ENCODE measurements around the gene AP1G1.
A peak's percentile ranks its signal among the peaks of the same experiment; 100 is the strongest.

Gene AP1G1

GRCh38 chr16:71722801-71723536, 85.7 kb downstream of the AP1G1 start (continued):
- TF ChIP-seq ZEB2 (tag by site-specific recombination; IDR thresholded peaks at IDR 0.05) = peak; percentile 93
- no peak for TF ChIP-seq ZNF140 (tag by site-specific recombination; IDR thresholded peaks at IDR 0.05)
- TF ChIP-seq ZNF510 (tag by site-specific recombination; IDR thresholded peaks at IDR 0.05; ENCODE audit: insufficient replicate concordance) = no peak
- TF ChIP-seq ZNF292 (tag by site-specific recombination; IDR thresholded peaks at IDR 0.05; ENCODE audit: borderline replicate concordance, low read depth) = no peak
- TF ChIP-seq EGR2 (tag by site-specific recombination; IDR thresholded peaks at IDR 0.05; ENCODE audit: low read depth) = peak; percentile 91
- no peak for TF ChIP-seq ZNF23 (tag by site-specific recombination; IDR thresholded peaks at IDR 0.05; ENCODE audit: borderline replicate concordance)
- no peak for TF ChIP-seq OVOL3 (tag by site-specific recombination; IDR thresholded peaks at IDR 0.05)
- no peak for TF ChIP-seq ZNF239 (tag by site-specific recombination; IDR thresholded peaks at IDR 0.05)
- TF ChIP-seq ZNF629 (tag by site-specific recombination; IDR thresholded peaks at IDR 0.05) = peak; percentile 59
- TF ChIP-seq GLIS2 (tag by site-specific recombination; IDR thresholded peaks at IDR 0.05) = peak; percentile 87
- no peak for TF ChIP-seq ZNF664 (tag by site-specific recombination; IDR thresholded peaks at IDR 0.05)
- no peak for TF ChIP-seq ZSCAN23 (tag by site-specific recombination; IDR thresholded peaks at IDR 0.05)
- TF ChIP-seq CTCF (tag by site-specific recombination; IDR thresholded peaks at IDR 0.05) = peak; percentile 37; the same call in 1 of the 2 replicates
- no peak for TF ChIP-seq ZNF311 (tag by site-specific recombination; IDR thresholded peaks at IDR 0.05; ENCODE audit: borderline replicate concordance)
- TF ChIP-seq ZNF10 (tag by site-specific recombination; IDR thresholded peaks at IDR 0.05) = no peak
- no peak for TF ChIP-seq ELK4 (IDR thresholded peaks at IDR 0.05; ENCODE audit: borderline replicate concordance, low read depth, low read length)
- no peak for TF ChIP-seq ZNF302 (tag by site-specific recombination; IDR thresholded peaks at IDR 0.05; ENCODE audit: low read depth)
- no peak for TF ChIP-seq ZNF248 (tag by site-specific recombination; IDR thresholded peaks at IDR 0.05)
- no peak; the same call in 1 of the 2 replicates for TF ChIP-seq ZNF24 (tag by site-specific recombination; IDR thresholded peaks at IDR 0.05)
- peak; percentile 89 for TF ChIP-seq SP3 (tag by site-specific recombination; IDR thresholded peaks at IDR 0.05)
- no peak for TF ChIP-seq ZNF266 (tag by site-specific recombination; IDR thresholded peaks at IDR 0.05; ENCODE audit: low read depth)
- no peak for TF ChIP-seq ZNF830 (tag by site-specific recombination; IDR thresholded peaks at IDR 0.05; ENCODE audit: low read depth)
- no peak for TF ChIP-seq ZNF350 (tag by site-specific recombination; IDR thresholded peaks at IDR 0.05)
- peak; percentile 94 for TF ChIP-seq KLF16 (tag by site-specific recombination; IDR thresholded peaks at IDR 0.05)
- no peak for TF ChIP-seq YY2 (tag by site-specific recombination; IDR thresholded peaks at IDR 0.05)
- TF ChIP-seq GLIS1 (tag by site-specific recombination; IDR thresholded peaks at IDR 0.05) = peak; percentile 57
- no peak for TF ChIP-seq ZNF645 (tag by site-specific recombination; IDR thresholded peaks at IDR 0.05)
- no peak for TF ChIP-seq ZBTB6 (tag by site-specific recombination; IDR thresholded peaks at IDR 0.05)
- TF ChIP-seq ZNF596 (tag by site-specific recombination; IDR thresholded peaks at IDR 0.05) = no peak
- no peak for TF ChIP-seq ZNF274 (IDR thresholded peaks at IDR 0.05; ENCODE audit: low read length)
- no peak for TF ChIP-seq ZNF274 (tag by site-specific recombination; IDR thresholded peaks at IDR 0.05; ENCODE audit: borderline replicate concordance)
- TF ChIP-seq ZNF623 (tag by site-specific recombination; IDR thresholded peaks at IDR 0.05) = no peak
- TF ChIP-seq ZNF18 (tag by site-specific recombination; IDR thresholded peaks at IDR 0.05) = no peak

Measured in HEK293 (cell line).